Fibroblast of mammary gland (primary cell): ENCODE results near the gene OR2T12.
"Not testable (repeated sequence)": the region's sequence is repeated elsewhere in the genome, so short reads cannot be mapped to it uniquely, and the experiment has no call there.

Experiments used
- DNase-seq: peaks from one replicate; pipeline ENCODE4 v3.0.0-alpha.2; 2010; ENCODE audit warnings: low read depth
- H3K4me3 ChIP-seq: 2 replicates; pipeline ENCODE4 v1.5.1; 2011; ENCODE audit warnings: low read depth, mild to moderate bottlenecking, low read length, moderate library complexity; ENCODE audit not compliant: control insufficient read depth
- TF ChIP-seq, protein P1 (sequence below): conservative IDR thresholded peaks from 2 replicates; pipeline ENCODE4 v1.5.1; 2011; ENCODE audit warnings: low read depth, low read length, inconsistent platforms; ENCODE audit not compliant: control insufficient read depth, insufficient read depth

Gene OR2T12, protein sequence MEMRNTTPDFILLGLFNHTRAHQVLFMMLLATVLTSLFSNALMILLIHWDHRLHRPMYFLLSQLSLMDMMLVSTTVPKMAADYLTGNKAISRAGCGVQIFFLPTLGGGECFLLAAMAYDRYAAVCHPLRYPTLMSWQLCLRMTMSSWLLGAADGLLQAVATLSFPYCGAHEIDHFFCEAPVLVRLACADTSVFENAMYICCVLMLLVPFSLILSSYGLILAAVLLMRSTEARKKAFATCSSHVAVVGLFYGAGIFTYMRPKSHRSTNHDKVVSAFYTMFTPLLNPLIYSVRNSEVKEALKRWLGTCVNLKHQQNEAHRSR

DNA sequence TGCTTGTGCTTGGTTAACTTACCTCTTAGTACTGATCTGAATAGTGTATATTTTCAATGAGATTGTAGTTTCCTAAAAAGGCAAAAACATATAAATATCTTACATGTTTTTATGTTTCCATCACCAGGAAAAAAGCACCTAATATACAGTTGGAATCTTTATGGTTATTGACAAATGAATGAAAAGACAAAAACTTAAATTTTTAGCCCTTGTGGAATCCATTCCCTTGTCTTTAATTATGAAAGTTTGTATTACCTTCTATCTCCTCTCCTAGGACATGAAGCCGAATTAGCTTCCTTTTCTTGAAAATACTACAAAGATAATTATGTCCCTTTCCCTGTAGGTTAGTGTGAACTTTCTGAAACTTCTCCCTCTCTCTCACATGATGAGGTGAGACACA is at the start of gene OR2T12:
OR2T12 (minus strand) TSS at position 101 of the 400 bp plus-strand sequence. CDS start 7,846 bp downstream, outside the sequence.
- no peak within 1 kb of the TSS for H3K4me3 ChIP-seq
- TF ChIP-seq, protein P1, sequence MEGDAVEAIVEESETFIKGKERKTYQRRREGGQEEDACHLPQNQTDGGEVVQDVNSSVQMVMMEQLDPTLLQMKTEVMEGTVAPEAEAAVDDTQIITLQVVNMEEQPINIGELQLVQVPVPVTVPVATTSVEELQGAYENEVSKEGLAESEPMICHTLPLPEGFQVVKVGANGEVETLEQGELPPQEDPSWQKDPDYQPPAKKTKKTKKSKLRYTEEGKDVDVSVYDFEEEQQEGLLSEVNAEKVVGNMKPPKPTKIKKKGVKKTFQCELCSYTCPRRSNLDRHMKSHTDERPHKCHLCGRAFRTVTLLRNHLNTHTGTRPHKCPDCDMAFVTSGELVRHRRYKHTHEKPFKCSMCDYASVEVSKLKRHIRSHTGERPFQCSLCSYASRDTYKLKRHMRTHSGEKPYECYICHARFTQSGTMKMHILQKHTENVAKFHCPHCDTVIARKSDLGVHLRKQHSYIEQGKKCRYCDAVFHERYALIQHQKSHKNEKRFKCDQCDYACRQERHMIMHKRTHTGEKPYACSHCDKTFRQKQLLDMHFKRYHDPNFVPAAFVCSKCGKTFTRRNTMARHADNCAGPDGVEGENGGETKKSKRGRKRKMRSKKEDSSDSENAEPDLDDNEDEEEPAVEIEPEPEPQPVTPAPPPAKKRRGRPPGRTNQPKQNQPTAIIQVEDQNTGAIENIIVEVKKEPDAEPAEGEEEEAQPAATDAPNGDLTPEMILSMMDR = no peak
- DNase-seq = no peak

DNA sequence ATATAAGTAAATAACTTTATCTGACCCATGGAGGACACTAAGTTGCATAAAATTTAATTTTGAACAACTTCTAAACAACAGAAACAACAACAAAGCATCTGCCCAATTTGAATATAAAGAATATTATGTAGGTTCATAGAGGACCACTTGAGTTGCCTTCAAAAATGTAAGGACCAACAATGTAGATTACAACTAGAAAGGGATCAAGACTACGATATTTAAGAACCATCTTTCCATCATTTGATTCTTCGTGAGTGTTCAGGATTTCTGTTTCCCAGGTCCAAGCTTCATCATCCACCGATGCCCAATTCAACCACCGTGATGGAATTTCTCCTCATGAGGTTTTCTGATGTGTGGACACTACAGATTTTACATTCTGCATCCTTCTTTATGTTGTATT is 45.3 kb upstream of the OR2T12 start, which contains the start of gene OR14C36:
OR14C36 (plus strand) TSS at position 301 of the 400 bp plus-strand sequence; CDS start at position 301, 0 bp downstream.
- H3K4me3 ChIP-seq = no peak within 1 kb of the TSS
- no peak for DNase-seq
- TF ChIP-seq, protein P1 = no peak

DNA sequence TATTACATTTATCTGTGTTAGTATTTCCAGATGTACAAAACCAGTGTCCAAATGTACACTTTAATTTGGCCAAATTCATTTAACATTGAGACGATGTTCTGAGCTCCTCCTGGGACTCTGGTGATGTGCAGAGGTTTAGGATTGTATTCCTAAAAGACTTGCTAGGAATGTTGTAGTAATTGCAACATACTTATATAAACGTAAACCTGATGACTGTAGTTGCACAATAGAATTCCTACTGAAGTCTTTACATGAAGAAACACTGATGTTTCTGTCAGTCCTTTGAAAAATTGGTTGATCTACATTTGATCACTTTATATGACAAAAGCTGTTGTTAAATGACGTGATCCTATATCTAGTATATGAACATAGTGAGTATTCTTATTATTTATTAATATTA is 40.2 kb upstream of the OR2T12 start:
- no peak for DNase-seq
- H3K4me3 ChIP-seq = no peak overlapping the region
- TF ChIP-seq, protein P1 = no peak

DNA sequence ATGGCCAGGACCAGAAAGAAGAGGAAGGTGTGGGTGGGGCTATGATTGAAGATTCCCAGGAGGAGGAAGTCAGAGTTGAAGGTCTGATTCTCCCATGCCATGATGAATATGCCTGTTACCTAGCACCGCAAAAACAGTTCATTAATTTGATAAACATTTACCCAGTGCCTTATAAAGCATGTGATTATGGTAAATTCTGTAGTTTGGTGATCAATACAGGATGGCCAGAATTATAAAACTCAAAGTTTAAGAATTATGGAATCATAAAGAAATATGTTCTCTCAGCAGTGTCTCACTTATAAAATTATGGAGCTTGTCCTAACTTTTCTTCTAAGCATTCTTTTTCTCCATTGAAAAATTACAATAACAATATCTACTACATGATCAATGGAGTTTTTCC is 21.2 kb upstream of the OR2T12 start, which contains the start of gene OR2M7:
OR2M7 (minus strand) TSS at position 101 of the 400 bp plus-strand sequence; CDS start at position 101, 0 bp downstream.
- no peak within 1 kb of the TSS for H3K4me3 ChIP-seq
- TF ChIP-seq, protein P1 = no peak
- no peak for DNase-seq

DNA sequence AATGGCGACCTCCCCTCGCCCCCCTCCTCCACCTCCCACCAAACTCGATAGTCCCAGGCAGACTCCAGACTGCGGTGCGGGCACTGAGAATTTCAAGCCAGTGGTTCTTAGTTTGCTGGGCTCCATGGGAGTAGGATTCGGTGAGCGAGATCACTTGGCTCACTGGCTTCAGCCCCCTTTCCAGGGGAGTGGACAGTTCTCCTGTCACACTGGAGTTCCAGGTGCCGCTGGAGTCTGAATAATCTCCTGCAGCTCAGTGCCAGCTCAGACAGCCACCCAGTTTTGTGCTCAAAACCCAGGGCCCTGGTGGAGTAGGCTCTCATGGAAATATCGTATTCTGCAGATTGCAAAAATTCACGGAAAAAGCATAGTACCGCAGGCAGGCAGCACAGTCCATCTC is 13.6 kb upstream of the OR2T12 start:
- DNase-seq = no peak
- TF ChIP-seq, protein P1 = no peak

DNA sequence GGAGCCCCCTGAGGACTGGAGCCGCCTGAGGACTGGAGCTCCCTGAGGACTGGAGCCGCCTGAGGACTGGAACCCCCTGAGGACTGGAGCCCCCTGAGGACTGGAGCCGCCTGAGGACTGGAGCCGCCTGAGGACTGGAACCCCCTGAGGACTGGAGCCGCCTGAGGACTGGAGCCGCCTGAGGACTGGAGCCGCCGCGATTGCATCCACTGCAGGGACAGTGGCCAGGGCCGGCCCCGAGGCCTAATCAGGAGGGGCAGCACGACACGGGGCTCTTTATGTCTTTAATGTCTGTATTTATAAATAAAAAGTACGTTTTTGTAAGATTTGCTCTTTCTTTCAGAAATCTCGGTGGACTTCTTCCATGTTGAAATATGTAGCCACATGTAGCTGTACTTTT is 3.5 kb upstream of the OR2T12 start:
- H3K4me3 ChIP-seq, DNase-seq: not testable (repeated sequence)

More for the DNA sequence above, 13.6 kb upstream of the OR2T12 start:
- no peak overlapping the region for H3K4me3 ChIP-seq

DNA sequence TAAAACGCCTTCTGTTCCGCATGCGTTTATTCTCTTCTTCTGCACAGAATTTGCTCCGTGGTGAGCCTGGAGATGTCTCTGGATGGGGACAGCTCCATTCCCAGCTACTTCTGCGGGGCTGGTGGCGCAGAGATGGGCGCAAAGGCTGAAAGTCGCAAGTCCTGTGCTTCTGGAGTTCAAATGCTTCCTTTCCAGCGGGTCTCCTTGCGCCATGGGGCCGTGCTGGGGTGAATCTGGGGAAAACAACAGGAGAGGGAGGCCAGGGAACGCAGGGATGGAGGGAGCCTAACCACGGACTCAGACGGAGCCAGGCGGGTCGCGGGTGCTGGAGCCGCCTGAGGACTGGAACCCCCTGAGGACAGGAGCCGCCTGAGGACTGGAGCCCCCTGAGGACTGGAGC is 2.9 kb upstream of the OR2T12 start:
- TF ChIP-seq, protein P1 = no peak
- no peak for DNase-seq
- no peak overlapping the region for H3K4me3 ChIP-seq

DNA sequence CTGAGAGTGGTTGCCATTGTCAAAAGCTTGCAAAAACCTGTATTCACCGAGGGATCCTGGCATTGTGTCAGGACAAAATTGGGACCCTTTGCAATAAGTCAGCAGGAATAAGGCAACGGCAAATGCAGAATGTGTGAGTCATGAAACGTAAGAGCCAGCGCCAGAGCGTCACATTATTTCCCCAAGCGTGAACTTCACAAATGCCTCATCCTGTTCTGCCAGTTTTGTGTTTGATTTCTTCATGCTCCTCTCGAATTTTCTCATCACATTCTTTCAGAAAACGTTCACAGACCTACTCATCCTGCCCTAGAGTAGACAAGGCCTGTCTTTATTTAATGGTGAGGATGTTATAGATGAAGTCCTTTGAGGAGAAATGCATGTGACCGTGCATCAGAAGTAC is 2.4 kb upstream of the OR2T12 start:
- not testable (repeated sequence) for DNase-seq, H3K4me3 ChIP-seq
